ENCODE measurements around the gene ZC3HAV1L.

- TF ChIP-seq RFX5 (IDR thresholded peaks at IDR 0.05) (no peak), JUNB (IDR thresholded peaks at IDR 0.05) (no peak), CBX2 (IDR thresholded peaks at IDR 0.05; ENCODE audit: borderline replicate concordance, low read depth) (no peak), JUN (IDR thresholded peaks at IDR 0.05) (no peak), HOXB13 (CRISPR knock-in tag; IDR thresholded peaks at IDR 0.05; ENCODE audit: low read depth) (no peak), POLR2A (IDR thresholded peaks at IDR 0.05; ENCODE audit: low read length) (no peak)
- TF ChIP-seq, protein P1, sequence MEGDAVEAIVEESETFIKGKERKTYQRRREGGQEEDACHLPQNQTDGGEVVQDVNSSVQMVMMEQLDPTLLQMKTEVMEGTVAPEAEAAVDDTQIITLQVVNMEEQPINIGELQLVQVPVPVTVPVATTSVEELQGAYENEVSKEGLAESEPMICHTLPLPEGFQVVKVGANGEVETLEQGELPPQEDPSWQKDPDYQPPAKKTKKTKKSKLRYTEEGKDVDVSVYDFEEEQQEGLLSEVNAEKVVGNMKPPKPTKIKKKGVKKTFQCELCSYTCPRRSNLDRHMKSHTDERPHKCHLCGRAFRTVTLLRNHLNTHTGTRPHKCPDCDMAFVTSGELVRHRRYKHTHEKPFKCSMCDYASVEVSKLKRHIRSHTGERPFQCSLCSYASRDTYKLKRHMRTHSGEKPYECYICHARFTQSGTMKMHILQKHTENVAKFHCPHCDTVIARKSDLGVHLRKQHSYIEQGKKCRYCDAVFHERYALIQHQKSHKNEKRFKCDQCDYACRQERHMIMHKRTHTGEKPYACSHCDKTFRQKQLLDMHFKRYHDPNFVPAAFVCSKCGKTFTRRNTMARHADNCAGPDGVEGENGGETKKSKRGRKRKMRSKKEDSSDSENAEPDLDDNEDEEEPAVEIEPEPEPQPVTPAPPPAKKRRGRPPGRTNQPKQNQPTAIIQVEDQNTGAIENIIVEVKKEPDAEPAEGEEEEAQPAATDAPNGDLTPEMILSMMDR (IDR thresholded peaks at IDR 0.05): no peak
These were observed 45.7 kb upstream of the ZC3HAV1L start for GRCh38 chr7:139081584-139081983.
